Mucosa of descending colon (tissue), 3 donors: ENCODE data around the gene KCTD10. TPM values are rescaled to one million over a fixed set of nuclear protein-coding genes. Genes with fewer than 3 reads are reported as not detected.
"Not testable (repeated sequence)": the region's sequence is repeated elsewhere in the genome, so short reads cannot be mapped to it uniquely, and the experiment has no call there.

Experiments
- ATAC-seq: fragments of 200-7000 bp; cut with Tn5 transposase; one replicate; pipeline ENCODE4 v1.9.1; 2020; ENCODE audit warnings: mild to moderate bottlenecking, moderate library complexity
- DNase-seq, 3 donors: peaks; one replicate each; pipeline ENCODE4 v3.0.0-alpha.2; 2020
- H3K36me3 ChIP-seq: fragments of 200-600 bp; one replicate; pipeline ENCODE4 v1.8.0; 2021; ENCODE audit warnings: low read depth, mild to moderate bottlenecking
- H3K4me1 ChIP-seq: fragments of 200-600 bp; one replicate; pipeline ENCODE4 v1.8.0; 2021; ENCODE audit warnings: low read depth, mild to moderate bottlenecking
- H3K4me3 ChIP-seq: fragments of 200-600 bp; one replicate; pipeline ENCODE4 v1.8.0; 2021; ENCODE audit warnings: mild to moderate bottlenecking
- H3K9me3 ChIP-seq: fragments of 200-600 bp; one replicate; pipeline ENCODE4 v1.8.0; 2021; ENCODE audit warnings: mild to moderate bottlenecking
- CTCF ChIP-seq: fragments of 200-600 bp; IDR thresholded peaks from one replicate; pipeline ENCODE4 v1.8.0; 2022; ENCODE audit warnings: antibody characterized with exemption, mild to moderate bottlenecking
- intact Hi-C, 2 donors: fragments of 100-400 bp; cut with DNase I in 1 of 2; cut with micrococcal nuclease in 1 of 2; formaldehyde crosslinking; loops; one replicate each; pipeline versions ENCODE4 v1.11.0 to v1.11.1; 2022; cut with DNase I, micrococcal nuclease
- total RNA-seq, 3 donors: library from RNA; stranded (reverse); fragmentation: NEBNext Ultra II Directional in 2 of 3; extraction: Animal tissue kit (Norgen Biotek cat#: 25700) in 2 of 3; gene quantifications; one replicate each; pipeline versions ENCODE4 v1.2.1 to v1.2.4, GENCODE V29; 2021 to 2023
- donor health status: DM: no; HTN: no; CAD: no; lungs with moderate emphysema.
- donor health status: DM: no; HTN: no; CAD: no.
- donor health status: DM: no; HTN: yes; CAD: no.

KCTD10 gene
- total RNA-seq, 3 donors from 2014 or later: 81.1 to 86.3 (median 86.0) TPM

- no peaks in the 10 kb centered on the region for H3K9me3 ChIP-seq
- intact Hi-C loops: loop anchor here in 1 of 2 donors (5.0 kb wide), 1 partner anchor 46 kb away; no protein-coding TSS in a partner anchor
- H3K4me3 ChIP-seq: peak overlapping the region; percentile 58
- ATAC-seq: peak; percentile 1
- DNase-seq: no peak
- peaks cover 26% of the 10 kb centered on the region for H3K4me1 ChIP-seq
- TF ChIP-seq CTCF: no peak
- no peaks in the 10 kb centered on the region for H3K36me3 ChIP-seq
These were observed 839 bp upstream of the KCTD10 start for GRCh38 chr12:109477963-109478315.

GRCh38 chr12:109476807-109477184 lies 304 bp downstream of the KCTD10 start:
- intact Hi-C loops: loop anchor here in 1 of 2 donors (5.0 kb wide), 1 partner anchor 44 kb away; no protein-coding TSS in a partner anchor
- Histone ChIP-seq H3K9me3 (no peaks in the 10 kb centered on the region), H3K4me3 (peak overlapping the region; percentile 58), H3K36me3 (no peaks in the 10 kb centered on the region), H3K4me1 (peaks cover 26% of the 10 kb centered on the region)
- no peak for TF ChIP-seq CTCF
- peak; percentile 17 for ATAC-seq
- no peak for DNase-seq

- DNase-seq (peak in 2 of 3 donors; percentile 32 to 47), ATAC-seq (peak; percentile 18)
- intact Hi-C loops: loop anchor here in 1 of 2 donors (5.0 kb wide), 1 partner anchor 44 kb away; no protein-coding TSS in a partner anchor
- H3K4me3 ChIP-seq: peak overlapping the region; percentile 58
- no peaks in the 10 kb centered on the region for H3K36me3 ChIP-seq
- TF ChIP-seq CTCF: no peak
- peaks cover 26% of the 10 kb centered on the region for H3K4me1 ChIP-seq
- no peaks in the 10 kb centered on the region for H3K9me3 ChIP-seq
These were observed 900 bp downstream of the KCTD10 start for GRCh38 chr12:109475993-109476806.

- Histone ChIP-seq H3K9me3 (no peaks in the 10 kb centered on the region), H3K36me3 (no peaks in the 10 kb centered on the region), H3K4me1 (peaks cover 36% of the 10 kb centered on the region), H3K4me3 (no peak overlapping the region)
- ATAC-seq (no peak), DNase-seq (no peak)
- intact Hi-C loops: loop anchor here in 1 of 2 donors (5.0 kb wide), 1 partner anchor 43 kb away; no protein-coding TSS in a partner anchor
- no peak for TF ChIP-seq CTCF
These were observed 2.0 kb downstream of the KCTD10 start for GRCh38 chr12:109475121-109475520.

- peaks cover 37% of the 10 kb centered on the region for H3K4me1 ChIP-seq
- H3K36me3 ChIP-seq, H3K9me3 ChIP-seq, intact Hi-C loops, DNase-seq, ATAC-seq, H3K4me3 ChIP-seq: not testable (repeated sequence)
These were observed 3.4 kb downstream of the KCTD10 start for GRCh38 chr12:109473526-109474270.

GRCh38 chr12:109473006-109473405 lies 4.1 kb downstream of the KCTD10 start:
- DNase-seq (no peak), ATAC-seq (no peak)
- no peak overlapping the region for H3K4me3 ChIP-seq
- intact Hi-C loops: no loop called here
- H3K4me1 ChIP-seq: peaks cover 34% of the 10 kb centered on the region
- H3K9me3 ChIP-seq: no peaks in the 10 kb centered on the region
- TF ChIP-seq CTCF: no peak
- H3K36me3 ChIP-seq: no peaks in the 10 kb centered on the region
